Colon (tissue), 2 donors: ENCODE results near the gene KCNH4.
"Not testable (repeated sequence)": the region's sequence is repeated elsewhere in the genome, so short reads cannot be mapped to it uniquely, and the experiment has no call there.

Experiments
- FAIRE-seq: peaks from 2 replicates; lab custom pipeline; 2012; peaks lifted over from hg19 to GRCh38; lab: Jason Lieb, UNC
- donor health status: control.
- donor health status: control.

Gene KCNH4

DNA sequence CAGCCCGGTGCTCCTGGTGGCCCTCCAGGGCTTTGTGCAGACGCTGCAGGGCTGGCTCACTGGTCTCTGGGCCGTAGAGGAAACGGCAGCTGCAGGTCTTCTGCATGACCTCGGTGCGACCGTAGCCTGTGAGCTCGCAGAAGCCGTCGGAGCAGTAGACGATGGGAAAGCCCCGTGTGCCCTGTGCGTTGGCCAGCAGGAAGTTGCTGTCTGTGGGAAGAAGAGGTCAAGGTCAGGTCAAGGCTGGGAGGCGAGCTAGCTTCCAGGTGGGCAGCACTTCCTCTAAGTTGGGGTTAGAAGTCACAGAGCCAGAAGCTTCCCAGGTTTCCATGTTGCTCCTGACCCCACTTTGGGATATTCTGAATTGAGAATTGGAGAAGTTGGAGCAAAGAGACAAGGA is 2.1 kb downstream of the KCNH4 start:
- no peak for FAIRE-seq

DNA sequence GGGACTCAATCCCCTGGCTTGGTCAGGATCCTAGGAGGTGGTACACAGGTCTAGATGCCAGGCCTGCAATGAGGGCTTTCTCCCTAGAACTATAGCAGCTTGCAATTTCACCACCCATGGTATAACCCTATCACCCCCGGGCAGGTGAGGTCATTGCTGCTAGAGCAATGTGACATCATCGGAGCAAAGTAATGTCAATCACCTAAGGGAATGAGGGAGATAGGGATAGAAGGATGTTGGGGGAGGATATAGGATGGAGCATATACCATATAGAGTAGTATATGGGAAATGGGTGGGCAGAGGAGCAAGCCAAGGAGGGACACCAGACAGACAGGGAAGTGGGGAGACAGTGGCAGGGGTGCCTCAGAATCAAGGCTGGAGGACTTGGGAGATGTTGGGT is 3.3 kb downstream of the KCNH4 start:
- no peak for FAIRE-seq

DNA sequence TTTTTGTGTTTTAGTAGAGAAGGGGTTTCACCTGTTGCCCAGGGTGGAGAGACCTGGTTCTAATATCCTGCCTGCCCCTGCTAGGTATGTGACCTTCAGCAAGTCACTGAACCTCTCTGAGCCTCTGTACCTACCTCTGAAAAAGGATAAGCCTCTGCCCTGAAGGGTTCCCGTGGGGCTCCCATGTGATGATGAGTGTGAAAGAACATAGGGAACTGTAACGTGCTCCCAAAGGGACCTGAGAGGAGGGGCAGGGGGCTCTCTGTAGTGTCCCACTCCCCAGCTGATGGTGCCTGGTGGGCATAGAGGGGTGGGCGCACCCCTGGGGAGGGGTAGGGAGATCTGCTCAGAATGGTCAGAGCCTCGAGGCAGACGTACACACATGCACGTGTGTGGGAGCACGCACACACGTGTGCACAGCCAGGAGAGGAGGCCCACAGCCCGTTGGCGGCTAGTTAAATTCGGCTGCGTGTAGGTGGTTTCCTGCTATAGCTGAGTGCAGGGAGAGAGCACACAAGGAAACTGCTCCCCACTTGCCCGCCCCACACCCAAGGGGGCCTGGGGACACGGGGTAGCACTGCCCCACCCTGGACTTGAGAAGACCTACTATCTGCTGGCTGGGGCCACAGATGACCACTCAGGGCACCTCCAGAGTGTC is 6.7 kb downstream of the KCNH4 start:
- FAIRE-seq: no peak

DNA sequence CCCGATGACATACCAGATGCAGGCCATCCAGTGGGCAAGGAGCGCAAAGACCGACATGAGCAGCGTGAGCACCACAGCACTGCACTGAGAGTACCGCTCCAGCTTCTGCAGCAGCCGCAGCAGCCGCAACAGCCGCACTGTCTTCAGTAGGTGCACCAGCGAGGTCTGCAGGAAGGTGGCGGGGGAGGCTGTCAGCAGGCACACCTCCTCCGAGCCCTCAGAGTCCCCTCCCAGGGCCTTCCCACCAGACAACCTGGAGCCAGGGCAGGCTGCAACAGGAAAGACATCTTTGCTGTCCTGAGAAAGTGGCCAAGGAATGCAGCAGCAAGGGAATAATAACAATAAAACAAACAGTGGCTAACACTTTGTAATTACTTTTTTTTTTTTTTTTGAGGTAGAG is 9.1 kb downstream of the KCNH4 start:
- FAIRE-seq: no peak

DNA sequence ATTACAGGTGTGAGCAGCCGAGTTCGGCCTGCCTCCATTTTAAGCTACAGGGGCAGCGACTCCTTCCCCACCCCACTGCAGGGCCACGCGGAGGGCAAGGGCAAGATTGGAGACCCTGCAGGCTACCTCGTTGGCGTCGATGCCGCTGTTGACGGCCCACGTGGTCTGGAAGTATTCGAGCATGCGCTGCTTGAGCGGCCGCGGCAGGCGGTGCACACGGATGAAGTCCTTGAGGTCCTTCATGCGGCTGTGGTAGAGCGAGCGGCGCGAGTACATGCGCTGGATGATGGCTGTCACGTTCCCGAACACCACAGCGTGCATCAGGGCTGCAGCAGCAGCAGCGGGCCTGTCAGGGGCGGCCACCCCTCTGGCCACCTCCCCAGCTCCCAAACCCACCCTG is 11.6 kb downstream of the KCNH4 start:
- FAIRE-seq: no peak

DNA sequence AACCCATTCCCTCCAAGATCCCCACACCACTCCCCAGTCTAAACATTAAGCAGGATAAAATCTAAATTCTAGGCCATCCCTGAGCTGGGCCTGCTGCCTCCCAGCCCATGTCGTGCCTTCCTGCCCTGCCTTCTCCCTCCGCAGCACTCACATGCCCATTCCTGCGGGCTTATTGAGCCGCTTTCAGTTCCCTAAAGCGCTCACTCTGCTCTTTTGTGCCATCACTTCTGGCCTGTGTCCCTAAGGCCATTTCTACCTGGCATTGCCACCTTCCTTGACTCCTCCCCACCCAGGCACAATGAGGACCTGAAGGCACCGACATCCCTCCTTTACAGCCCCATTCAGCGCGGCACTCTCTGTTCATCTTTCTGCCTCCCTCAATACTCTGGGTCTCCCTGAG is 13.1 kb downstream of the KCNH4 start:
- no peak for FAIRE-seq

DNA sequence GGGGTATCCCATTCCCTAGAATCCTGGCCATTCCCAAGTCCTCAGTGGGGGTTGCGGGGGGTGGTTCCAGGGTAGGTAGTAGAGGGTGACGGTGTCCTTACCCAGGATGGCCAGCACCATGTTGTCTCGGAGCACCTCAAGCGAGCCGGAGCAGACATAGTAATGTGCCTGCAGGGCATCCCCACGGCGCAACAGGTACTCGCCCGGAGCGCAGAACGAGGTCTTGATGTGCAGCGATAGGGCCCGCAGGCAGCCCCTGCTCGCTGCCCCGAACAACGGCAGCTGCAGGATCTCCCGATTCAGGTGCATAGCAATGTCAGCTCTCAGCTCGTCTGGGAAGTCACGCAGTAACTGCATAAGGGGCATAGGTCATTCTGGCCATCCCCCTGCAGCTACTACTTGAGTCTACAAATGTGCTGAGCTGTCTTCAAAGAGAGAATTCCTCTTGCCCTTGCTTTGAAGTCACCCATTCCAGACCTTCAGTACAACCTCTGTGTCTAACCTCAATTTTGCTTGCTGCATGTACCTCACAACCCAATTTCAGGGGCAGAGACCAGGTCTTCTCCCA is 14.7 kb downstream of the KCNH4 start:
- no peak for FAIRE-seq

DNA sequence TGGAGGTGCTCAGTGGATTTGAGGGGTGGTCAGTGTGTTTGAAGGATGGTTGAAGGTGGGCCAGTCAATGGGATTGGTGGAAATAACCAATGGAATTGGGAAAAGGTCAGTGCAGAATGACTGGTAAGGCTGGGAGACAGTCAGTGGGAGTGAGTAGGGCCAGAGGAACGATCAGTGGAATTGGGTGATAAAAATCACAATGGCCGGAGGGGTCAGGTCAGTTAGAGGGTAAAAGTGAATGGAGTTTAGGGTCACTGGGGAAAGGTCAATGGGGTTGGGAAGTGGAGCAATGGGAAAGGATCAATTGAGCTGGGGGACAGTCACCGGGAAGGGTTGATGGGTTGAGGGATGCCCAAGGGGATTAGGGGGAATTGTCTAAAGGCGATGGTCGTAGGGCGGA is 15.2 kb downstream of the KCNH4 start:
- FAIRE-seq: no peak

DNA sequence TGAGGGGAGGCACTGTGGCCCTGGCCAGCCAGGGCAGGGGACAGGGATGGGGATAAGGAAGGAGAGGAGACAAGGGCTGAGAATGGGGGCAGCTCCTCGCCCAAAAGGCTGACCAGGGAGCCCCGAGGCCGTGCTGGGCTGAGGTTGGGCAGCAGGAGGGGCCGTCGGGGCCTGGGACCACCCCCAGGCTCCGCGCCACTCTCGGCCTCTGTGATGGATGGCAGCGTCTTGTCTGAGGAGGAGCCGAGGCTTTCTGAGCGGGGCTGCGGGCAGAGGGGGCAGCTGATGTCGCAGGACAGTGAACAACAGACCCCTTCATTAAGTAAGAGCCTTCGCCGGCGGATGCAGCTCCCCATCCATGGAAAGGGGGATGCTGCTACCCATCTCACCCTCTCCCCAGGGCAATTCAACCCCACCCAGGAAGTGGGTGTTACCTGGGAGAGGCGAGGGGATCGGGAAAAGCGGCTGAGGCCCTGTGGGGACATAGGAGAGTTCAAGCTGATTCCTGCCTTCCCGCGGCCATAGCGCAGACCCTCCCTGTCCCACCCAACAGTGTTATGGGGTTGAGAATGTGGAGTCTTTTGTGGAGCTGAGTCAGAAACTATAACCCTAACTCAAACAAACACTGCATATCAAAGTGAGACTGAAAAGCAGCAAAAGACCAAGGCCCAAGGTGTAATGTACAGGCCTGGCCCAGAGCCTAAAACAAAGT is 17.1 kb downstream of the KCNH4 start:
- FAIRE-seq: no peak

DNA sequence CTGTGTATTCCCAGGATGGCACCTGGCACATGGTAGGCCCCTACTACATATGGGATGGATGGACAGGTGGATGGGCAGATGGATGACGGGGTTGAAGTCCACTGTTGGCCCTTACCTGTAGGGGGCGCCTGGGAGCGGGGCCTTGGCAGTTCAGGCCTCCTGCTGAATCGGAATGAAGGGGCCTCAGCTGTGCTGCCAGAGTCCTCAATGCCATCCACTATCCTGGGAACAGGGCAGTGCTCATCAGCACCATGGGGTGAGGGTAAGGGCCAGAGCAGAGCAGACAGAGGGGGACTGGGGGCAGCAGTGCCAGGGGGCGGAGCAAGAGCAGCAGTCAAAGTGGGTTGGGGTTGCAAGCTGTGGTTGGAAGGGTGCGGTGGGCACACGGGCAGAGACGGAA is 17.8 kb downstream of the KCNH4 start:
- no peak for FAIRE-seq

DNA sequence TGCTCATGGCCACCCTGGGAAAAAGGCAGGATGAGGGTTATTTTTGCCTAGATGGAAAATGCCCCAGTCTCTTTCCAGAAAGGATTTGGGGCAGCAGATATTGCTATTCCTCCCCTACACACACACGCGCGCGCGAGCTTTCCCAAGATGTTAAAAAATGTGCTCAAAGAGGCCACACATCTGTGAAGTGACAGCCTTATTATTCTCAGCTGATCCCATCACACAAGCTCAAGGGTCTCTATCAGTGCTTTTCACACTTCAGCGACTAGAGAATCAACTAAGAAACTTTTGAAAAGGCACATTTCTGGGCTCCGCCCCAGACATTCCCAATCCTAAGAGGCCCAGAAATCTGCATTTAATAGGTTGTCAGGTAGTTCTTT is 20.4 kb downstream of the KCNH4 start:
- FAIRE-seq: no peak

DNA sequence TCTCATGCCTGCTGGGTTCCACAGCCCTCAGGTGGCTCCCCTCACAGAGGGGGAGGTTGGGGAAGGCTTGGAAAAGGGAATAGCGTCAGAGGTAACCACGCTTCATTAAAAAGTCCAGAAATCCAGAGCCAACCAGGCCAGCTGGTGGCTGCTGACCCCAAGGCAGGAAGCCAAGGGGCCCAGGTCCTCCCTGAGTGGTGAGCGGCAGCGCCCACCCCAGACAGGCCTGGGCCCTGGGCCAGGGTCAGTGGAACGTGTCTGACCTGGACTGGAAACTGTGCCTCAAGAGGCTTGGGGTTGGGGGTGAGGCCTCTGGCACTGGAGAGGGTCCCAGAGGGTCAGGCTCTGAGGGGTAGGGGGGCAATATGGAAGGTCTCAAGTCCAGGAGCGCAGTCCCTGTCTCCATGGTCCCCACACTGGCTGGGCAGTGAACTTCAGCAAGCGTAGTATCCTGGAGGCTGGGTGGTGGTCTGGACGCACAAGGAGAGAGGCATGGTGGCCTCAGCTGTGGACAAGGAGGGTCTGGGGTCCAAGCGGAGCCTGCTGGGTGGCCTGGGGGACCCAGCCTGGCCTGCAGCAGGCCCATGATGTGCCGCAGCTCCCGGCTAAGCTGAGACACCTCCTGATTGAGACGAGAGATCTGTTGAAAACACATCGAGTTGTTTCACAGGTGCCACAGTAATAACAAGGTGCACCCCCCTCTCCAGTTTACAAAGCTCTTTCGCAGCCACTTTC is 21.0 kb downstream of the KCNH4 start:
- FAIRE-seq: no peak

DNA sequence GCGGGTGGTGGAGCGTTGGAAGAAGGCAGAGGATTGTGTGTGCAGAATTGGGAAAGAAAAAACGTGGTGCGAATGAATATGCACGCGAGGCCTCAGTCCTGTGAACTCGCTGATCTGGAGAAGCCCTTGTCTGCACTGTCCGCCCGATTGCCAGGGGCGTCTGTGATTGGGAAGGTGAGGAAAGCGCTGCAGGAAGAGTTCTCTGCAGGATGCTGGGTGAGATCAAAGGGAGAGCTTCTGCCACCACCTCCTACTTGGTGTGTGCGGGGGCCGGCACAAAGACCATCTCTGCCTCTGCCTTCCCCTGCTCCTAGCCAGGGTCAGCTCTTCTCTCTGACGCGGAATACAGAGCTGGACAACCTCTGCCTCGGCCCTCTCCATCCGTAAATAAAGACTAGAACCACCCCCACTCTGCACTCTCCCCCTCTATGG is 25.3 kb downstream of the KCNH4 start:
- FAIRE-seq: no peak

DNA sequence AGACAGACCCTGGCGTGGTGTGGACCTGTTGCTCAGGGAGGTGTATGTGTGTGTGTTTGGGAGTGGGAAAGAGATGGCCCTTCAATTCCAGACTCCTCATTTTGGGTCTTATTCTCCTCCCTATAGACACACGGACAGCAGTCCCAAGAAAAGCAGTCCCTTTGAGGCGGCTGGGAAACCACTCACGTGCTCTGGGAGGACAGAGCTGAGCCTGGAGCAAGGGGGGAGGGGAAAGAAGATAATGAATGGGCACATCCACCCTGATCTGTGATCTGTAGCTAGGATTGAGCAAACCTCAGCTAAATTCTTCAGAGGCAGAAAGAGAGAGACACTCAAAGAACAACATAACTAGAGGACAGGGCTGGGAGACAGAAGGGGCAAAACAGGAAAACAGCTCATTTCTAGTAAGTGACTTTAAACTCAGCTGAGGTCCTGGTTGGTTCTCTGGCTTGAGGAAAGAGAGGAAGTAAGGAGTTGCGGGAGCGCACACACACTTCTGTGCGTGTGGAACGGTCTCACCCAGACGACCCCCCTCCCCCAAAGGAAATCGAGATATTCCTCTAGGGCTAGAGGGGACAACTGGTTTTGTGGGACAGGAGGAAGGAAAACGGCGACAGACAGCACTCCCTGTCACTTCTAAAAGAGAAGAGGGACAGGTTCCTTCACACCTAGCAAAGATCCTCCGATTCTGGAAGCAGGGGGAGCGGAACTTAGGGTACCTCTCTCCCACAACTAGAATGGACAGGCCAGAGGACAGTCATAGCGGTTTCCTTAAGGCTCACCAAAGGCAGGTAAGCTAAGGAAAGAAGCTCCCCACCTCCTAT is 26.8 kb downstream of the KCNH4 start:
- no peak for FAIRE-seq

DNA sequence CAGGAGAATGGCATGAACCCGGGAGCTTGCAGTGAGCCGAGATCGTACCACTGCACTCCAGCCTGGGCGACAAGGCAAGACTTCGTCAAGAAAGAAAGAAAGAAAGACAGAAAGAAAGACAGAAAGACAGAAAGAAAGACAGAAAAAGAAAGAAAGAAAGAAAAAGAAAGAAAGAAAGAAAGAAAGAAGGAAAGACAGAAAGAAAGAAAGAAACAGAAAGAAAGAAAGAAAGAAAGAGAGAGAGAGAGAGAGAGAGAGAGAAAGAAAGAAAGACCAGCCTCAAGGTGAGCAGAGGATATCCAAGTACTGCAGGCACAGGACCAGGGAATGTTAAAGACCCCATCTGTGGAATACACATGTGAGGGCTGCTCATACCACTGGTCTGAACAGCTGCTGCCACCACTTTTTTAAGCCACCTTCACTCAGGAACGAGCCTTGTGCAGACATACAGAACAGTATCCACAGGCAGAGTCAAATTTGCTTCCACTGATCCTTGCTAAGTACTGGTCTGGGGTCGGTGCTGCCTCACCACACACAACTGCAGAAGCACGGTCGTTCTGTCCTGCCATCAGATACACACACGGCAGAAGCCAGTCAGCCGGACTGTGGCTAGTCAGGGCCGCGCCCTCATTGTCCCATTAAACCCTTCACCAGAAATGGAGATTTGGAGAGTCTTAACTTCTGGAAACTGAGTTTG is 33.9 kb downstream of the KCNH4 start:
- no peak for FAIRE-seq

DNA sequence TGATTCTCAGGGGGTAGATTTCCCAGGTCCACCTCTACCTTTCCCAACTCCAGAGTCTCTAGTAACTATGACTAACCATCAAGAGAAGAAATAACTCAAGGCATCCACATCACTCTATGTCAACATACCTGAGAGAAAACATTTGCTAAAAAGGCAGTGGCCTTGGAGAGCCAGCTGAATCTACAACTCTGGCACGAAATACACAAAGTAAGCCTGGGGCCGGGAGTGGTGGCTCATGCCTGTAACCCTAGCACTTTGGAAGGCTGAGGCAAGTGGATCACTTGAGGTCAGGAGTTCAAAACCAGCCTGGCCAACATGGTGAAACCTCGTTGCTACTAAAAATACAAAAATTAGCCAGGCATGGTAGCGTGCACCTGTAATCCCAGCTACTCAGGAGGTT is 37.8 kb downstream of the KCNH4 start:
- FAIRE-seq: not testable (repeated sequence)

DNA sequence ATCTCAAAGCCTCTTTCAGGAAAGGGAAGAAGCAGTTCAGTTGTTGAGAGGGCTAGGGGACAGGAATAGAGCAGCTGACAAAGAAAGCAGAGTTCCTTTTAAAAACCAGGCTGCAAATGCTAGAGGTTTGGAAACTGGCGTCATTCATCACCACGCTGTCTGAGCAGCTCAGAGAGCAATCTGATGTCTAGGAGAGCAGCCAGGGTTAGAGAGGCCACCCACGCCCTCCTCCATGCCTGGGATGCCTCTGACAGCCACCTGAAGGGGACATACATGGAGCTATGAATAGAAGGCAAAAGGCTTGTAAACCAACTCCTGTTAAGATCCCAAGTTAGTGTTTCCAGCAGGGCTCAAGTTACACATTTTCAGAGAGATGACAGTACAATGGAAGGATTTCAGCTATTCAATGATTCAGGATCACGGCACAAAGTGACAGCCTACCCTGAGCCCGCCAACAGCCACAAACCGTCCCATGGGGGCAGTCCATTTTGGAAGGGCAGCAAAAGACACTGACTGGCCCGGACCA is 38.5 kb downstream of the KCNH4 start:
- no peak for FAIRE-seq

DNA sequence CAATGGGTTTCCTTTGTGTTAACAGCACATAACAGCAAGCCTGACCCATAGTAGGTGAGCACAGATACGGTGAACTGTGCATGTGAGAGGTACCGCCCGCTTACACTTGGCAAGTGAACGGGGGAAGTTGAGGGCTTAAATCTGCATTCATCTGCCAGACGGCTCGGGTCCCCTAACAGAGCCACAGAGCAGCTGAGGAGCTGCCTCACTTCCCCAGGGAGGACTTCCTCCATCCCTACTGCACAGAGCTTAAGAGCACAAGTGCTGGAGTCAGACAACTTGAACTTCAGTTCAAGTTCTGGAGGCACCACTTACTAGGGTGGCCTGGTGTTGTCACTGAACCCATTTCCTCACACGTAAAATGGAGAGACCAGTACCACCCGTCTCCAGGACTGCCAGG is 39.6 kb downstream of the KCNH4 start:
- no peak for FAIRE-seq

DNA sequence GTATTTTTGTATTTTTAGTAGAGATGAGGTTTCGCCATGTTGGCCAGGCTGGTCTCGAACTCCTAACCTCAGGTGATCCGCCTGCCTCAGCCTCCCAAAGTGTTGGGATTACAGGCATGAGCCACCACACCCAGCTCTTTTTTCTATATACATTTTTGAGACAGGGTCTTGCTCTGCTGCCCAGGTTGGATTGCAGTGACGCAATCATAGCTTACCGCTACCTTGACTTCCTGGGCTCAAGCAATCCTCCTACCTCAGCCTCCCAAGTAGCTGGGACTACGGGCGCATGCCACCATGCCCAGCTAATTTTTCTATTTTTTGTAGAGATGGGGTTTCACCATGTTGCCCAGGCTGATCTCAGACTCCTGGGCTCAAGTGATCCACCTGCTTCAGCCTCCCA is 40.3 kb downstream of the KCNH4 start:
- not testable (repeated sequence) for FAIRE-seq

DNA sequence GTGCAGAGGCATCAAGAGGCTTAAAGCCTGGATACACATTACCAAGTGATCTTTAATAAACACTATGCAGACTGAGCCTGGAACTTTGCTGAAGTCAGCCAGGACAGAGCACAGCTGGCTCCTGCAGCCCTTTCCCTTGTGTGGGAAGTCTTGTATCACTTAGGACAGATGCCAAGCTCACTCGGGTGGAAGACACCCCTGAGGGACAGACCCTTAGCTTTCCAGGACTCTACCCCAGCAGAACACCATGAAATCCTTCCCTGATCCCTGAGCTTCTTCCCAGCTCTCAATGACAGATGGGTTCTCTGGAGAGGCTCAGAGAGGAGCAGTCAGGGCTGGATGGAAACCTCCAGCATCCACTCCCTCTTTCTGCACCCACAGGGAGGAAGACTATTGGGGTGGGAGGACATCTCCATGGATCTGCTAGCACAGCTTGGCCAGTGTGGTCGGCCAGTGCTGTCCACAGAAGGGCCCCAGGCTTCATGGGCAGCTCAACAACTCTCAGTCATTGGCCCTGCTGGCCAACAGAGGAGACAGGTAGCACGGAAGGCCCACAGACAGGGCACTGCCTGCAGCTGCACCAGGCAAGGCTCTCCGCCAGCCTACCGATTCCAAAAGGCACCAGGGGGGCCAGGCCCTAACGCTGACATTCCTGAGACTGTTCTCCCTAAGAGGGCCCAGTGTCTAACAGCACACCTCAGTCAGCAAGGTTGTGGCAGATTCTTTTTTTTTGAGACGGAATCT is 42.0 kb downstream of the KCNH4 start:
- no peak for FAIRE-seq

DNA sequence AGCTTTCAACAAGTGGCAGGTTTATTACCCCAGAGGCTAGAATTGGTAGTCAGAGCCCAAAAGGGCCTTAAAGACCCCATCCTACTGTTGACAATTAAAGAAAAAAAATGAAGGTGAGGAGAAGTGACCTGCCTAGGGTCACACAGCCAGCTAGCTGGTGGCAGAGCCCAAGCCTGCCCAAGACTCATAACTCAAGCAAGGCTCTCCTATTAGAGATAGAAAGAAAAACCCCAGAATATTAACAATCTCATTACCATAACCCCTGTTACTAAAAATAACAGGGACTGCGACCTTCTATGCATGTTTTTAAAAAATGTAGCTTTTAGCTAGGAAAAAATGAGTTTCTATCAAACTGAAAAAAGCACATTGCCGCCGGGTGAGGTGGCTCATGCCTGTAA is 44.3 kb downstream of the KCNH4 start:
- no peak for FAIRE-seq
